Stimulated activated CD4-positive, alpha-beta T cell treated with anti-CD3 and anti-CD28 coated beads, Interleukin-2, amount 100 ng/mL, for 4 hours (primary cell): ENCODE data around the gene TMTC1.

ENCODE experiments used
- DNase-seq: peaks from one replicate; pipeline ENCODE4 v3.0.0-alpha.2; 2020; ENCODE audit warnings: low read depth

Gene TMTC1

GRCh38 chr12:29780084-29780483 lies 3.7 kb downstream of the TMTC1 start:
- DNase-seq = no peak

GRCh38 chr12:29778531-29778930 lies 5.2 kb downstream of the TMTC1 start:
- no peak for DNase-seq

DNA sequence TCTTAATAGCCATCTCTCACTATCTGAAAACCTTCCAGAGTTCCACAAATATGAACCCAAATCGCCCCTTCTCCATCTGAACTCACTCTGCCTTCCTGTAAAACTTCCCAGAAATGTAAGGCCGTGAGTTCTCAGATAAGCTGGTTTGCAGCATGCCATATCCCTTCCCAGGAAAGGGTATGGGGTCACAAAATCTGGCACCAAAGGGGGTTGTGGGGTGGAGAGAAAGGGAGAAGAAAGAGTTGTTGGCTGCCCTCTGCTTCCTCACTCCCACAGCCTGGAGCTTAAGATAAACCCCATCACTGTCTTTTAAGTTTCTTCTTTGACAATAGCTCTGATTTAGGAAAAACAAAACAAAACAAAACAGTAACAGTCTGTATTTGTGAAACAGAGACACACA lies 10.7 kb downstream of the TMTC1 start:
- no peak for DNase-seq

DNA sequence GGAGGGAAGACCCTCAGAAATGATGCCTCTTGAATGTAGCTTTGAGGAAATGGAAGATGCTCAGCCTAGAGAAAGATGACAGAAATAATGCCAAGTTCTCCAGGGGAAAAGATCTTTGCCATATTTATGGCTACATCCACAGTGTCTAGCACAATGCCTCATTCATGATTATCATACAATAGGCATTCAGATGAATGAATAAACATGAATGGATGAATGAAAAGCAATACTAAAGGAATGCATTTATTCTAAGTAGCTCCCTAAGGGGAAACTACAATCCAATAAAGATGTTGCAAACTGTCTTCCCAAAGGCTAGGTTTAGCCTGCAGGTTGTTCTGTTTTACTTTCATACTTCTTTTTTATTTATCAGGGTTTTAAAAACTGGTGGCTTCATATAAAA lies 12.0 kb downstream of the TMTC1 start:
- DNase-seq = no peak

- no peak for DNase-seq
These were observed 12.6 kb downstream of the TMTC1 start for GRCh38 chr12:29771165-29771564.

DNA sequence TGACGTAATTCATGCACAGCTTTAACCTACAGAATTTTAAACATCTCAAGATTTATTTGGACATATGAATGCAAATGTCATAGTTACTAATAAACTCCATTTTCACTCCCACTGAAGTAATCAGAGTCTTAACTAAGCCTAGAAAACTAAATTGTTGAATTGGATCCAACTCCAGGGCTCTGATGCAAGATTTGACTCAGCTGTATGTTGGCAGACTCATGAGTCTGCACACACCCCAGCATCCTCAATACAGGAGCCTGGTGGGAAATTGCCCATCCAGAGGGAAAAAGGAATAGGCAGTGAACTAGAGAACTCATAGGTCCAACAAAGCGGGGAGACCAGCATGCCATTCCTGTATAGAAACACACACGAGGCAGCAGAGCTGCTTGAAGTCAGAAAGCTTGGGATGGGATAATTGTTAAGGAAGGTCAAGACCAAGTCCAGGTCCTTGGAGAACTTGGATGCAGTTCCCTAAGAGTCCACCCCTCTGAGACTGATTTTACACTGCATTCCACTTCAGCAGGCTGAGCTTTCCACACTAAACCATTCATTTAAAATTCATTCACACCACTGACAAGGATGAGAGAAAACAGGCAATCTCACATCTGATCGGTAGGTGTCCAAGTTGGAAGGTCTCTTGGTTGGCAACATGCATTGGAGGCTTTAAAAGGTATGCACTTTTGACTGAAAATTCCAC lies 14.4 kb downstream of the TMTC1 start:
- DNase-seq = no peak

- no peak for DNase-seq
These were observed 15.4 kb downstream of the TMTC1 start for GRCh38 chr12:29768372-29768771.

- DNase-seq = no peak
These were observed 20.4 kb downstream of the TMTC1 start for GRCh38 chr12:29763301-29763683.

DNA sequence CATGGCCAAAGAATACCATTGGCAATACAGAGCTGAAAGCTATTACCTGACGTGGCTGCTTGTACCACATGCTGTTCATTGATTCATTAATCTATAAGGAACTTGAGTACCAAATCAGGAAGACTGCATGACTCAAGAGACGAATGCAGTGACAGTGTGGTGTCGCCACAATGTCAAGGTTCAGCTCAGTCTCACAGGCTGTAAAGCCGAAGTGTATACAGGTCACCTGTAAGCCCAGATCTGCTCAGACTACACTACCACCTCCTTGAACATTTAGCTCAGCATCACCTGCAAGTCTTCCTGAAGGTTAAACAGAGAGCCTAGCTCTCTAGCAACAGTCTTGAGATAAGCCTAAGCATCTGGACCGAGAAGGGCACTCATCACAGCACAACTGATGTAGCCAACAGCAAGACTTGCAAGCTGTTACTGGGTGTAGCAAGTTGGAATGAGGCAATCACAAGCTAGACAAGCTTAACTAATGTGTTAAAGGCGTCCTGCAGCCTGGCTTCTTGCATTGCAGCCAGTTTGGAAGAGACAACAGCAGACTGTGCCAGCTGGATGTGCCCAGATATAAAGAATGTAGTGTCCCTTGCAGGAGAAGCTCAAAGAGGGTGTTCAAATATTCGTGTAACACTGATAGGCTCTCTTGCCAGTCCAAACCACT lies 21.0 kb downstream of the TMTC1 start:
- no peak for DNase-seq

GRCh38 chr12:29759950-29760349 lies 23.8 kb downstream of the TMTC1 start:
- DNase-seq = no peak

DNA sequence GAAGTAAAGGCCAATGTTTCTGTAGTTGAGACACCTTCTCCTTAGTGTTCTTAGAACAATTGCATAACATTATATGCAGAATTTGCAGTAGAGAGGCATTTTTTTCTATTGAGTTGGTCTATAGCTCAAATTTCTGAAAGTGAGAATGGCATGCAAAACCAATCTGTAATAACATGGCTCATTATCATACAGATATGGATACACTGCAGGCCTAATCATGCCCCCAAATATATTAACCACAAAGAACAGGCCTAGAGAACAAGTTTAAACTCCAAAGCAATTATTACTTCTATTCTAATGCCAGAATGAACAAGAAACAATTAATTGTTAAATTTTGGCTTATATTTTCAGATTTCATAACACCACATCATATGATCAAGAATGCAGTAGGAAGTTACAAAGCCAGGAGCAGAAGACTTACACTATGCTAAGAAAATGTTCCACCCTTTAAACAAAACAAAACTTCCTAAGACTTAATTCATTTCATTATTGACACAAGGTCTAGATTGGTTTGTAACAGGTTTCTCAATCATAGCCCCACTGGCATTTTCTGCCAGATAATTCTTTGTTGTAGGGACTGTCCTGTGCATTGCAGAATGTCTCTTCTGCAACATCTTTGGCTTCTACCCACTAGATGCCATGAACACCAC lies 26.9 kb downstream of the TMTC1 start:
- no peak for DNase-seq

DNA sequence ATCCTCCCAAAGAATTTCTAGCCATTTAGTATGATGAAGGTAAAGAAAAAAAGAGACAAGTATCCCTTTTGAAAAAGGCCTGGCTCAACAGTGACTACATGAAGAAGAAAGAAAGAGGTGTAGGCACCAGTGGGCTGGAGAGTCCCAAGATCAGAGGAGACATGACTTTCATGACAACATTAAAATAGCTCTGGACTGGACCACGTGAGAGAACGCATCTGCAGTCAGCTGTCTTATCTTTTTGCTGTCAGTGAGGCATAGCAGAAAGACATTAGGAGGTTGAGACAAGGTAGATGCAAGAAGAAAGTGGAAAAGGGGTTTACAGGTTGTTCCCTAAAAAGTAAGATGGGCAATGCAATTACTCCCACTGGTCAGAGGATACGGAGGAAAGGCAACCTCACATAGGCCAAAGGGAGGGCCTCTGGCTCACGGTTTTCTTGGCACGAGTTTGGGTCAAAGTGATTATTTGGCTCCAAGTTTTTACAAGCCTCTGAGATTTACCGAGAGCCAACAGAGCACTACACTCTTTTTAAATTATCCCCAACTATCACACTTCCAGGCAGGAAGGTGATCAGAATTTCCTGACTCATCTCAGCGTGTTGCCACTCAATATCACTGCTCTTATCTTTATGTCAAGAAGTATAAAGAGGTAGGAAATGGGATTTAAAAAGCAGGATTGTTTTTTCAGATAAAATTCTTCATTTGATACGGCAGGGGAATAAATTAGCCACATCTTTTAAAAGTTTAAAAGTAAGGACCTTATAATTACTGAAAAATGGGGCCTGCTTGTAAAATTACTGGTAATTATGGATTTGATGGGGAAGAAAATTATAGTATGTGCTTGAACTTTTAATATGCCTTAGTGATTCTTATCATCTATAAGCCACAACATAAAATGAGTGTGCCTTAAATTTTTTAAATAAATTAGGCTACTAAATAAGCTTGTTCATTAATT lies 29.2 kb downstream of the TMTC1 start:
- DNase-seq = no peak

DNA sequence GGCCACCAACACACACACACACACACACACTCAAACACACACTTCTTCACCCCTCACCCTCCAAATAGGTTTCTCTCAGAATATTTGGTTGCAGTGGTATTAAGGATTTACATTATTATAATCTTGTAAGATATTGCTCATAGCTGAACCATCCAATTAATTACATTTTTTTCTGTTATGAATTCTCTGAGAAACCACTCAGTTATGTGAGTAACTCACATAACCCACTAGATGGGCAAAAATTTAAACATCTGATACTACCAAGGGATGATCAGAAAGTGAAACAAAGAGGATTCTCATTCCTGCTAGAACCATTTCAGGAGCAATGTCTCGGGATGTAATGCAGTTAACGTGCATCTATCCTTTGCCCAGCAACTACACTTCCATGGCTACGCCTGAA lies 31.6 kb downstream of the TMTC1 start:
- no peak for DNase-seq

DNA sequence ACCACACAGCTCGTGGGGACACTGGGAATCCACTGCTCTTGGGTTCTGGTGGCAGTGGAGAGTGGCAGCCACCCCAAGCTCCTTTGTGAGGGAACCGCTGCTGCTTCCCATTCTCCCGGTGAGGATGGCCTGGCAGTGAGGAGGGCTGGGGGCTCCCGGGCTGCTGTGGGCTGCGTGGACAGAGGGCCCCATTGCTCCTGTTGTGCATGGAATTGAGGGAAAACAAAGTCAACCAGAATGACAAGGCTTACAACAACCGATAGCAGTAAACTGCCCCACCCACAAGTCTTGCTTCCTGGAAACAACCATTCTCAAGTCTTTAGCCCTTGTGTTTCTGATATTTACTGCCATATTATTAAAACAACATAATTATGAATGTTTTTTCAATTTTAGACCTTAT lies 32.1 kb downstream of the TMTC1 start:
- DNase-seq = no peak

- DNase-seq = no peak
These were observed 32.9 kb downstream of the TMTC1 start for GRCh38 chr12:29750928-29751220.

DNA sequence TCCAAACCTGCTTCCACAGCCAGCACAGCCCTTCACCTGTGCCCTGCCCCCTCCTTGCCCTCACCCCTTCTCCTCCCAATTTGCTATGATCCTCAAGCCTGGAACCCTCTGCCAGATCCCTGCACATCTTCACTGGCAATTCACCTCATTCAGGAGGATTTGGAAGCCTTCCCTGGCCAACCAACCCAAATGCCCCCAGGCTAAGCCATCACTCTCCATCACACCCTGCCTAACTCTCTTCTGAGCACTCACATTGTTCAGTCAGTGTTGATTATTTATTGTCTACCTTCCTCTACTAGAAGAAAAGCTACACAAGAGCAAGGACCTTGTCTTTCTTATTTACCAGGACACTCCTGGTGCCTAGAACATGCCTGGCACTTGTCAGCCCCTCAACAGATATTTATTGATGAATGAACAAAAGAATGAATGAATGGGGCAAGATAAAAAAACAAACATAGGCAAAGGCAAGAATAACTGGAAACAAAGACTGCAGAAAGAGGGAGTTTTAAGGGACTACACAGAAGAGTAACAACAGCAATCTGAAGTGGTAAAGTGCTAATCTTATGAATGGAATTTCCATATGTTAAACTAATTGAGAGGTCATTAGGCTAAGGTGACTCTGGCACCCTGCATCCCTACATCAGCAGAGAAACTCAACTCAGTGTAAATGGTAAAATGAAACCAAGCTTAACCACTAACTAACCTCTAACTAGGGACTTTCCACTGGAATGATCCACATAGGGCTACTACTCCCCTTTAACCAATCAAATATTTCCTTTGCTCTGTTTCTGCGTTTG lies 33.4 kb downstream of the TMTC1 start:
- no peak for DNase-seq

GRCh38 chr12:29744365-29744764 lies 39.4 kb downstream of the TMTC1 start:
- DNase-seq = no peak

- DNase-seq = no peak
These were observed 39.9 kb downstream of the TMTC1 start for GRCh38 chr12:29743801-29744200.

DNA sequence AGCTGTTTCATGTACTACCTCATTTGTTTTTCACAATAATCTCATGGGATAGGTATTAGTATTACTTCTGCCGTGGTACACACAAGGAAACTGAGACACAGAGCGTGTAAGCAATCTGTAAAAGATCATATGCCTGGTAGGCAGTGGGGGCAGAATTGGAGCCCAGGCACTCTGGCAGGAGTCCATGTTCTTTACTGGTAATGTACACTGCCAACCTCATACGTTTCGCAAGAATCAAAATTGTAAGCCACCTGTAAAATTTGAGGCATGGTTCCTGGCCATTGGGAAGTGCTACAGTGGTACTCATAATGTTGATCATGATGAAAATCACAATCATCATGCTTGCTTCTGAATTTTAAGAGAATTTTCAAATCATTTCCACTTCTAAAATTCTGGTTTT lies 40.7 kb downstream of the TMTC1 start:
- no peak for DNase-seq

GRCh38 chr12:29742646-29743045 lies 41.1 kb downstream of the TMTC1 start:
- DNase-seq = no peak

- no peak for DNase-seq
These were observed 42.1 kb downstream of the TMTC1 start for GRCh38 chr12:29741342-29742241.
